HCT116 (cell line): ENCODE data around the gene GMPPA. TPM values are rescaled to one million over a fixed set of nuclear protein-coding genes. Genes with fewer than 3 reads are reported as not detected.

Source experiments
- ATAC-seq: fragments of 200-7000 bp; cut with Tn5 transposase; 2 replicates; pipeline ENCODE4 v1.9.1; 2020; ENCODE audit warnings: mild to moderate bottlenecking, moderate library complexity
- BruUV-seq: library from RNA; stranded (reverse); fragments of 400-500 nt; replicated peaks from 2 replicates; lab custom pipeline; 2021; lab: Mats Ljungman, UMichigan
- CTCF ChIA-PET: fragments of 300-600 bp; sonication (Branson Sonifier 250); formaldehyde crosslinking; loops from one replicate; lab custom pipeline; 2021; ENCODE audit warnings: antibody characterized with exemption; lab: Charles Lee
- POLR2A ChIA-PET: fragments of 300-600, 350-600 bp; sonication (Branson Sonifier 250); formaldehyde crosslinking; loops from one replicate; lab custom pipeline; 2021; ENCODE audit warnings: antibody characterized with exemption; lab: Charles Lee
- RAD21 ChIA-PET, 2 experiments: fragments of 300-600 bp; sonication (Branson Sonifier 250); formaldehyde crosslinking; loops; one replicate each; lab custom pipeline; 2023; ENCODE audit warnings: low total read pairs in 2 of 2; ENCODE audit not compliant: uncharacterized antibody in 2 of 2, unreplicated experiment in 2 of 2, low non-redundant PET in 1 of 2; lab: Charles Lee
- DNase-seq: peaks from one replicate; pipeline ENCODE4 v3.0.0-alpha.2; 2010; ENCODE audit warnings: low read depth, low spot score
- H2AFZ ChIP-seq: fragments of 200-600 bp; shearing (Covaris generic), sonication (generic); 2 replicates; pipeline ENCODE4 v1.6.1; 2017; ENCODE audit warnings: low read depth, mixed run types, mixed read lengths, antibody characterized with exemption, low read length; ENCODE audit not compliant: poor library complexity, severe bottlenecking
- H3K27ac ChIP-seq: 2 replicates; pipeline ENCODE4 v1.5.1; 2012; ENCODE audit warnings: low read depth, low read length
- H3K27me3 ChIP-seq: fragments of 200-600 bp; sonication (generic); 2 replicates; pipeline ENCODE4 v1.6.1; 2016; ENCODE audit warnings: mixed run types, low read length, mixed read lengths; ENCODE audit not compliant: insufficient read depth
- H3K36me3 ChIP-seq, 2 experiments: fragments of 200-500 bp in 1 of 2; fragments of 200-600 bp in 1 of 2; sonication (Bioruptor generic) in 1 of 2; sonication (generic) in 1 of 2; 2 replicates each; pipeline versions ENCODE4 v1.5.1 to v1.6.1; 2014 to 2016; ENCODE audit warnings: low read length in 2 of 2, inconsistent platforms in 1 of 2, mixed read lengths in 1 of 2, mixed run types in 1 of 2; ENCODE audit not compliant: insufficient read depth in 2 of 2, control insufficient read depth in 1 of 2
- H3K4me1 ChIP-seq, 2 experiments: fragments of 200-600 bp in 1 of 2; sonication (generic) in 1 of 2; 2 replicates each; pipeline versions ENCODE4 v1.5.1 to v1.6.1; 2012 to 2017; ENCODE audit warnings: low read length in 2 of 2, inconsistent platforms in 1 of 2, mild to moderate bottlenecking in 1 of 2, mixed read lengths in 1 of 2, mixed run types in 1 of 2, moderate library complexity in 1 of 2; ENCODE audit not compliant: insufficient read depth in 2 of 2, control insufficient read depth in 1 of 2
- H3K4me2 ChIP-seq: fragments of 200-600 bp; sonication (generic); 2 replicates; pipeline ENCODE4 v1.6.1; 2017; ENCODE audit warnings: mixed run types, low read length, mixed read lengths
- H3K4me3 ChIP-seq, 2 experiments: fragments of 200-600 bp in 1 of 2; sonication (generic) in 1 of 2; replicated peaks in 1 of 2; 2 replicates each; pipeline ENCODE4 v1.5.1; 2011 to 2016; ENCODE audit warnings: low read length in 2 of 2, control low read depth in 1 of 2, low read depth in 1 of 2, mild to moderate bottlenecking in 1 of 2, mixed read lengths in 1 of 2, mixed run types in 1 of 2
- H3K79me2 ChIP-seq: fragments of 200-600 bp; sonication (generic); 2 replicates; pipeline ENCODE4 v1.6.1; 2017; ENCODE audit warnings: mild to moderate bottlenecking, mixed run types, low read length, moderate library complexity, mixed read lengths; ENCODE audit not compliant: insufficient read depth
- H3K9ac ChIP-seq: fragments of 200-600 bp; sonication (generic); 2 replicates; pipeline ENCODE4 v1.6.1; 2016; ENCODE audit warnings: low read length, mixed read lengths
- H3K9me2 ChIP-seq: fragments of 200-600 bp; sonication (generic), shearing (Covaris generic); 2 replicates; pipeline ENCODE4 v1.6.1; 2017; ENCODE audit warnings: mixed run types, mild to moderate bottlenecking, moderate library complexity; ENCODE audit not compliant: insufficient read depth
- H3K9me3 ChIP-seq, 2 experiments: fragments of 200-500 bp in 1 of 2; fragments of 200-600 bp in 1 of 2; sonication (Bioruptor generic) in 1 of 2; sonication (generic) in 1 of 2; 2 replicates each; pipeline ENCODE4 v1.6.1; 2014 to 2017; ENCODE audit warnings: low read length in 2 of 2, mixed read lengths in 2 of 2, inconsistent platforms in 1 of 2, low read depth in 1 of 2, mild to moderate bottlenecking in 1 of 2, mixed run types in 1 of 2, moderate library complexity in 1 of 2; ENCODE audit not compliant: control insufficient read depth in 1 of 2, insufficient read depth in 1 of 2
- H4K20me1 ChIP-seq: fragments of 200-600 bp; sonication (generic), shearing (Covaris generic); 2 replicates; pipeline ENCODE4 v1.6.1; 2017; ENCODE audit warnings: mixed run types, mild to moderate bottlenecking, moderate library complexity; ENCODE audit not compliant: insufficient read depth
- CBX3 ChIP-seq: IDR thresholded peaks from 2 replicates; pipeline ENCODE4 v1.6.1; 2012; ENCODE audit warnings: low read depth
- CEBPB ChIP-seq: IDR thresholded peaks from 2 replicates; pipeline ENCODE4 v1.6.1; 2012; ENCODE audit warnings: low read depth
- EGR1 ChIP-seq: IDR thresholded peaks from 2 replicates; pipeline ENCODE4 v1.6.1; 2012; ENCODE audit warnings: low read depth
- ELF1 ChIP-seq: IDR thresholded peaks from 2 replicates; pipeline ENCODE4 v1.6.1; 2012; ENCODE audit warnings: low read depth, borderline replicate concordance
- EZH2 ChIP-seq: fragments of 200-600 bp; sonication (generic); IDR thresholded peaks from 2 replicates; pipeline ENCODE4 v1.6.1; 2017; ENCODE audit warnings: antibody characterized with exemption, mixed run types
- POLR2AphosphoS5 ChIP-seq: IDR thresholded peaks from 2 replicates; pipeline ENCODE4 v1.6.1; 2011; ENCODE audit warnings: mild to moderate bottlenecking, low read depth, low read length, moderate library complexity
- RAD21 ChIP-seq: IDR thresholded peaks from 2 replicates; pipeline ENCODE4 v1.6.1; 2012; ENCODE audit warnings: low read depth, mild to moderate bottlenecking
- SP1 ChIP-seq: IDR thresholded peaks from 2 replicates; pipeline ENCODE4 v1.6.1; 2012; ENCODE audit warnings: low read depth
- YY1 ChIP-seq: IDR thresholded peaks from 2 replicates; pipeline ENCODE4 v1.6.1; 2011; ENCODE audit warnings: low read length, low read depth, moderate library complexity, mild to moderate bottlenecking; ENCODE audit not compliant: insufficient replicate concordance; ENCODE audit errors: extremely low read depth
- ZFX ChIP-seq: fragments of 450-650 bp; IDR thresholded peaks from 2 replicates; pipeline ENCODE4 v1.6.1; 2017
- intact Hi-C: fragments of 100-400 bp; cut with micrococcal nuclease; formaldehyde crosslinking; loops from 2 replicates; pipeline ENCODE4 v1.10.0; 2022
- total RNA-seq: library from RNA; stranded (reverse); gene quantifications from one replicate; pipeline ENCODE4 v1.2.1, GENCODE V29; 2021; ENCODE audit not compliant: unreplicated experiment
- TF ChIP-seq, protein P1 (sequence below): IDR thresholded peaks from 2 replicates; pipeline ENCODE4 v1.6.1; 2012

GMPPA gene
- total RNA-seq, 1 experiment from 2014 or later: 71.8 TPM

DNA sequence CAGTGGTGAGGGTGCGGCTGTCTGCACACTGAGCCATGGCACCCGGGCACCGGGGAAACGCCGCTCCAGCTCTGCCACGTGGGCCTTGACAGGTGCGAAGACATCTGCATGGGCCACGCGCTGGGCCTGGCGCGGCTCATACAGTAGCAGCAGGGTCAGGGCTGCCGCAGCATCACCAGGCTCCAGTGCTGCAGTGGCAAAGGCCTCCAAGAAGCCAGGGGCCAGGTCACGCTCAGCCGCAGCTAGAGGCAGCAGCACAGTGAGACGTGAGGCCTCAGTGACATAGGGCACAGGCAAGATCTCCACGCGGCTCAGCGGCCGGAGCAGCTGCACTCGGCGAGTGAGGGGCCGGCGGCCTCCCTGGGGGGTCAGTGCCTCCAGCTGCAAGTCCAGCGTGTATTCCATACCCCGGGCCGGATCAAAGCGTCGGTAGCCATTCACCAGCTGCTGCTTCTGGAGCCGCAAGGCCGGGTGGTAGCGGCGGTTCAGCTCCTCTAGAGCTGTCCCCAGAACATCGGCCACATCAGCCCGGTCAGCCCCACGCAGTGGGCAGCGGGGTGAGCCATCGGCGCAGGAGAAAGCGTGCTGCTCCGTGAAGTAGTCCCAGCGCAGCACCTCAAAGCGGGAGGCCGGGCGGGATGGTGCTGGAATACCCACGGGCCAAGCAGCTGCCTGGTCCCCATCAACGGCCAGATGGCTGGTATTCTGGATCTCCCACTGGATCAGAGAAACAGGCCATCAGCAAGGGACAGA is 41.4 kb downstream of the GMPPA start:
- TF ChIP-seq SP1 (no peak), POLR2AphosphoS5 (peak; percentile 35; the same call in 1 of the 2 replicates)
- no peak for DNase-seq
- no peak overlapping the region for H3K4me2 ChIP-seq
- H3K9ac ChIP-seq: no peak overlapping the region
- no peak for ATAC-seq
- peaks cover 0 to 28% of the 10 kb centered on the region in 2 experiments; a peak in 2 of 4 replicates for H3K36me3 ChIP-seq
- no peaks in the 10 kb centered on the region for H3K9me3 ChIP-seq
- intact Hi-C loops: loop anchor here (5.0 to 10.0 kb wide), 3 partner anchors 87 to 478 kb away; partner anchors contain the start of genes CNPPD1, IHH, RETREG2 and SLC23A3
- ChIA-PET RAD21 (no interaction called here), POLR2A (interaction anchor here (1.2 to 1.3 kb wide), 2 partner anchors 42 to 149 kb away, joined by 3 to 4 read pairs; no protein-coding TSS in a partner anchor), CTCF (interaction anchor here (1.4 to 3.0 kb wide), 4 partner anchors 9 to 149 kb away, joined by 3 to 15 read pairs (median 5); no protein-coding TSS in a partner anchor)
- H2AFZ ChIP-seq: no peak overlapping the region
- H4K20me1 ChIP-seq: peaks cover 6% of the 10 kb centered on the region; the same call in 1 of the 2 replicates
- H3K4me1 ChIP-seq: peaks cover 19 to 77% of the 10 kb centered on the region in 2 experiments
- no peaks in the 10 kb centered on the region for H3K9me2 ChIP-seq
- peaks cover 49% of the 10 kb centered on the region for H3K79me2 ChIP-seq
- no peak overlapping the region for H3K4me3 ChIP-seq
- no peak overlapping the region; the same call in 1 of the 2 replicates for H3K27ac ChIP-seq
- no TSS peak for BruUV-seq
- H3K27me3 ChIP-seq: no peaks in the 10 kb centered on the region

DNA sequence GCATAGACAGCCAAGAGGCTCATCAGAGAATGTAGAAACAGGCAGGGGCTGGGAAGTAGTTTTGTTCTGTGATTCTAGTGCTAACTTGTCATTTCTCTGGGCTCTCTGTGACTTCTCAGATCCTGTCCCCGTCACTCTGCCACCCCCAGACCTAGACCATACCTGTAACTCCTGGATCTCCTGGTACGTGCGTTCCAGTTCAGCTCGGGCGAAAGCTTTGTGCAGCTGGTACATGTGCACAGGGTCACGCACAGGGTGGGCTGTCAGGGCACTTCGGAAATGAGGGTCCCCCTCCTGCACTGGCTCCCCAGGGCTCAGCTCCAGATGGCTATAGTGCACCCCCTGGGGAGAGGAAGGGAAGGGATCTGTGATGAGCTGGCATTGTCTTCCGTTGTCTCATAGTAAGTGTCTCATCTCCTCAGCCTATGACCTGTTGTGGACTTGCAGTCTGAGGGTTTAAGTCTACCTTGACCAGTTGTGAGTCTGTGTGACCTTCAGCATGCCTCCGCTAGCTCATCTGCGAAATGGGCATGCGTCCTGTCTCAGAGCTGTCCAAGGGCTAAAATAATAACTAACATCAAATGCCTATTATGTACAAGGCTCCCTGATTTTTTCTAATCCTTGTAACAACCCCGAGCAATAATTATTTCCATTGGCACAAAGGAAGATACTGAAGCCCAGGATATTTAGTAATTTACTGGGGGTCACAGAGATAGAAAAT is 42.3 kb downstream of the GMPPA start:
- Histone ChIP-seq H3K9me2 (no peaks in the 10 kb centered on the region), H3K4me1 (peaks cover 19 to 75% of the 10 kb centered on the region in 2 experiments), H3K4me2 (peak overlapping the region; percentile 98), H3K9ac (0 out of 2 replicates have a peak overlapping the region, but pooled peaks have one; percentile 95), H3K4me3 (peak overlapping the region in 1 of 2 experiments; percentile 75; a peak in 1 of 4 replicates), H3K27me3 (no peaks in the 10 kb centered on the region), H3K79me2 (peaks cover 49% of the 10 kb centered on the region), H4K20me1 (peaks cover 6% of the 10 kb centered on the region; the same call in 1 of the 2 replicates)
- POLR2A ChIA-PET: no interaction called here
- no TSS peak for BruUV-seq
- ATAC-seq (no peak), DNase-seq (no peak)
- RAD21 ChIA-PET: interaction anchor here in 1 of 2 experiments (1.5 kb wide), 1 partner anchor 57 kb away, joined by 3 read pairs; the partner anchor contains the start of gene STK11IP
- CTCF ChIA-PET: interaction anchor here (0.7 to 3.0 kb wide), 9 partner anchors 9 to 152 kb away, joined by 3 to 15 read pairs (median 5); partner anchors contain the start of genes GMPPA and STK11IP
- TF ChIP-seq ELF1 (no peak), SP1 (no peak), ZFX (no peak), EGR1 (no peak), RAD21 (no peak), CEBPB (no peak), YY1 (no peak), POLR2AphosphoS5 (no peak; the same call in 1 of the 2 replicates), CBX3 (no peak), EZH2 (no peak)
- TF ChIP-seq, protein P1, sequence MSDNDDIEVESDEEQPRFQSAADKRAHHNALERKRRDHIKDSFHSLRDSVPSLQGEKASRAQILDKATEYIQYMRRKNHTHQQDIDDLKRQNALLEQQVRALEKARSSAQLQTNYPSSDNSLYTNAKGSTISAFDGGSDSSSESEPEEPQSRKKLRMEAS: no peak
- TF ChIP-seq, all 23 proteins: peak for 0
- no peak overlapping the region; the same call in 1 of the 2 replicates for H3K27ac ChIP-seq
- intact Hi-C loops: loop anchor here (1.0 to 5.0 kb wide), 4 partner anchors 86 to 479 kb away; partner anchors contain the start of genes IHH and SLC4A3
- no peaks in the 10 kb centered on the region for H3K9me3 ChIP-seq
- H3K36me3 ChIP-seq: peaks cover 0 to 28% of the 10 kb centered on the region in 2 experiments; a peak in 2 of 4 replicates
- no peak overlapping the region for H2AFZ ChIP-seq
